Right renal pelvis (tissue), 4 donors: Measurements from ENCODE around the gene GOLGA6L7. TPM values are rescaled to one million over a fixed set of nuclear protein-coding genes. Genes with fewer than 3 reads are reported as not detected.
"Not testable (repeated sequence)": the region's sequence is repeated elsewhere in the genome, so short reads cannot be mapped to it uniquely, and the experiment has no call there.

Experiments
- DNase-seq, 4 donors: peaks; one replicate each; pipeline ENCODE4 v3.0.0-alpha.2; 2013; ENCODE audit warnings: low read depth in 4 of 4, low spot score in 3 of 4, missing footprints in 1 of 4
- polyA plus RNA-seq, 4 donors: library from polyadenylated mRNA; unstranded; fragments of 120-200 nt; gene quantifications; one replicate each; pipeline ENCODE4 v1.2.1, GENCODE V29; 2013; ENCODE audit not compliant: insufficient read length in 4 of 4

GOLGA6L7 gene
- polyA plus RNA-seq, 4 donors = 0.24 to 0.47 (median 0.32) TPM; not detected in 1

- no peak for DNase-seq
Observed at GRCh38 chr15:28885128-28885629, 36.7 kb upstream of the GOLGA6L7 start.

- no peak for DNase-seq
Observed at GRCh38 chr15:28884151-28884940, 35.9 kb upstream of the GOLGA6L7 start.

GRCh38 chr15:28881600-28881999 lies 33.2 kb upstream of the GOLGA6L7 start:
- DNase-seq = no peak

GRCh38 chr15:28881170-28881569 lies 32.7 kb upstream of the GOLGA6L7 start:
- no peak for DNase-seq

- DNase-seq = no peak
Observed at GRCh38 chr15:28880680-28881079, 32.2 kb upstream of the GOLGA6L7 start.

GRCh38 chr15:28879551-28879950 lies 31.1 kb upstream of the GOLGA6L7 start:
- DNase-seq = no peak

- no peak for DNase-seq
Observed at GRCh38 chr15:28878209-28878608, 29.8 kb upstream of the GOLGA6L7 start.

- no peak for DNase-seq
Observed at GRCh38 chr15:28876845-28877185, 28.4 kb upstream of the GOLGA6L7 start.

GRCh38 chr15:28876131-28876844 lies 27.8 kb upstream of the GOLGA6L7 start:
- no peak for DNase-seq

GRCh38 chr15:28875461-28876000 lies 27.1 kb upstream of the GOLGA6L7 start:
- no peak for DNase-seq

GRCh38 chr15:28873585-28874190 lies 25.2 kb upstream of the GOLGA6L7 start:
- no peak for DNase-seq

GRCh38 chr15:28873006-28873405 lies 24.6 kb upstream of the GOLGA6L7 start:
- DNase-seq = no peak

GRCh38 chr15:28871168-28871567 lies 22.7 kb upstream of the GOLGA6L7 start:
- no peak for DNase-seq

- DNase-seq = no peak
Observed at GRCh38 chr15:28868744-28869345, 20.4 kb upstream of the GOLGA6L7 start.

GRCh38 chr15:28861589-28862293 lies 13.3 kb upstream of the GOLGA6L7 start:
- DNase-seq = not testable (repeated sequence)

GRCh38 chr15:28861031-28861534 lies 12.6 kb upstream of the GOLGA6L7 start:
- no peak for DNase-seq

- DNase-seq = not testable (repeated sequence)
Observed at GRCh38 chr15:28854578-28854977, 6.1 kb upstream of the GOLGA6L7 start.

- DNase-seq = not testable (repeated sequence)
Observed at GRCh38 chr15:28853654-28854053, 5.2 kb upstream of the GOLGA6L7 start.

GRCh38 chr15:28849766-28850165 lies 1.3 kb upstream of the GOLGA6L7 start:
- not testable (repeated sequence) for DNase-seq

GRCh38 chr15:28849271-28849670 lies 827 bp upstream of the GOLGA6L7 start:
- DNase-seq = not testable (repeated sequence)
